Measurements from ENCODE around the gene ANAPC16. TPM values are rescaled to one million over a fixed set of nuclear protein-coding genes. Genes with fewer than 3 reads are reported as not detected.

The ANAPC16 gene
- total RNA-seq, 1 experiment from 2014 or later = 144 TPM

DNA sequence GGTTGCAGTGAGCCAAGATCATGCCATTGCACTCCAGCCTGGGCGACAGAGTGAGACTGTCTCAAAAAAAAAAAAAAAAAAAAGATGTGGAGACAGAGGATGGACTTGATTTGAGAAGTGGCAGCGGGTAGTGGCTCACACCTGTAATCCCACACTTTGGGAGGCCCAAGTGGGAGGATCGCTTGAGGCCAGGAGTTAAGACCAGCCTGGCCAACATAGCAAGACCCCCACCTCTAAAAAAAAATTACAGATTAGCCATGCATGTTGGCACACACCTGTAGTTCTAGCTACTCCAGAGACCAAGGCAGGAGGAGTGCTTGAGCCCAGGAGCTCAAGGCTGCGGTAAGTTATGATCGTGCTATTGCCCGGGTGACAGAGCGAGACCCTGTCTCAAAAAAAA is 24.6 kb downstream of the ANAPC16 start:
- Histone ChIP-seq H3K36me3 (ENCODE audit: control insufficient read depth, insufficient read depth, low read length) (no peaks in the 10 kb centered on the region), H3K27me3 (replicated peaks; ENCODE audit: control insufficient read depth, insufficient read depth, low read length) (no peaks in the 10 kb centered on the region), H3K4me3 (ENCODE audit: low read depth, low read length) (no peak overlapping the region), H3K4me1 (peaks cover 18% of the 10 kb centered on the region), H3K9me3 (no peaks in the 10 kb centered on the region)
- BruUV-seq (replicated peaks) = no TSS peak
- ChIA-PET POLR2A (no interaction called here), CTCF (interaction anchor here (0.7 kb wide), 2 partner anchors 88 to 89 kb away, joined by 4 to 5 read pairs; no protein-coding TSS in a partner anchor)
- intact Hi-C loops (cut with micrococcal nuclease; ENCODE audit: unreplicated experiment) = no loop called here
- Mint-ChIP-seq H3K36me3 (ENCODE audit: insufficient read depth, unreplicated experiment) (peaks cover 27% of the 10 kb centered on the region), H3K27me3 (ENCODE audit: insufficient read depth, unreplicated experiment) (no peaks in the 10 kb centered on the region), H3K4me1 (ENCODE audit: low read depth, unreplicated experiment) (peaks cover 23% of the 10 kb centered on the region), H3K4me3 (ENCODE audit: unreplicated experiment) (no peak overlapping the region), H3K9me3 (ENCODE audit: unreplicated experiment) (no peaks in the 10 kb centered on the region), H3K27ac (ENCODE audit: unreplicated experiment) (no peak overlapping the region)
- TF ChIP-seq, protein P1, sequence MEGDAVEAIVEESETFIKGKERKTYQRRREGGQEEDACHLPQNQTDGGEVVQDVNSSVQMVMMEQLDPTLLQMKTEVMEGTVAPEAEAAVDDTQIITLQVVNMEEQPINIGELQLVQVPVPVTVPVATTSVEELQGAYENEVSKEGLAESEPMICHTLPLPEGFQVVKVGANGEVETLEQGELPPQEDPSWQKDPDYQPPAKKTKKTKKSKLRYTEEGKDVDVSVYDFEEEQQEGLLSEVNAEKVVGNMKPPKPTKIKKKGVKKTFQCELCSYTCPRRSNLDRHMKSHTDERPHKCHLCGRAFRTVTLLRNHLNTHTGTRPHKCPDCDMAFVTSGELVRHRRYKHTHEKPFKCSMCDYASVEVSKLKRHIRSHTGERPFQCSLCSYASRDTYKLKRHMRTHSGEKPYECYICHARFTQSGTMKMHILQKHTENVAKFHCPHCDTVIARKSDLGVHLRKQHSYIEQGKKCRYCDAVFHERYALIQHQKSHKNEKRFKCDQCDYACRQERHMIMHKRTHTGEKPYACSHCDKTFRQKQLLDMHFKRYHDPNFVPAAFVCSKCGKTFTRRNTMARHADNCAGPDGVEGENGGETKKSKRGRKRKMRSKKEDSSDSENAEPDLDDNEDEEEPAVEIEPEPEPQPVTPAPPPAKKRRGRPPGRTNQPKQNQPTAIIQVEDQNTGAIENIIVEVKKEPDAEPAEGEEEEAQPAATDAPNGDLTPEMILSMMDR (IDR thresholded peaks at IDR 0.05; ENCODE audit: insufficient read depth in 1 of 2, low read depth in 1 of 2, low read length in 1 of 2, severe bottlenecking in 1 of 2, unreplicated experiment in 1 of 2) = no peak
- no peak for DNase-seq

DNA sequence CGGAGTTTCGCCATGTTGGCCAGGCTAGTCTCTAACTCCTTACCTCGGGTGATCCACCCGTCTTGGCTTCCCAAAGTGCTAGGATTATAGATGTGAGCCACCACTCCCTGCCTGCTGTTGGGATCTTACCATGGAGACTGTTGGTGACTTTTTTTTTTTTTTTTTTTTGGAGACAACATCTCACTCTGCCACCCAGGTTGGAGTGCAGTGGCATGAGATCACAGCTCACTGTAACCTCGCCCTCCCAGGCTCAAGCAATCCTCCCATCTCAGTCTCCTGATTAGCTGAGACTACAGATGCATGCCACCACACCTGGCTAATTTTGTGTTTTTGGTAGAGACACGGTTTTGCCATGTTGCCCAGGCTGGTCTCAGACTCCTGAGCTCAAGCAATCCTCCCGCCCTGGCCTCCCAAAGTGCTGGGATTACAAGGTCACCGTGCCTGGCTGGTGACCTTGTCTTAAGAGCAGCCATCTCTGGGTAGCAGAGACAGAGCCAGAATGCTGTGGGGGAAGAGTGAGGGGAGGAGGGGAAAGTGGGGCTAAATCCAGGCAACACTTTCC is 26.0 kb downstream of the ANAPC16 start:
- no TSS peak for BruUV-seq (replicated peaks)
- H3K9me3 ChIP-seq = no peaks in the 10 kb centered on the region
- intact Hi-C loops (cut with micrococcal nuclease; ENCODE audit: unreplicated experiment) = no loop called here
- TF ChIP-seq, protein P1 (IDR thresholded peaks at IDR 0.05; ENCODE audit: insufficient read depth in 1 of 2, low read depth in 1 of 2, low read length in 1 of 2, severe bottlenecking in 1 of 2, unreplicated experiment in 1 of 2) = no peak
- Mint-ChIP-seq H3K4me3 (ENCODE audit: unreplicated experiment) (no peak overlapping the region), H3K36me3 (ENCODE audit: insufficient read depth, unreplicated experiment) (peaks cover 16% of the 10 kb centered on the region), H3K27ac (ENCODE audit: unreplicated experiment) (no peak overlapping the region), H3K9me3 (ENCODE audit: unreplicated experiment) (no peaks in the 10 kb centered on the region), H3K4me1 (ENCODE audit: low read depth, unreplicated experiment) (peaks cover 23% of the 10 kb centered on the region), H3K27me3 (ENCODE audit: insufficient read depth, unreplicated experiment) (no peaks in the 10 kb centered on the region)
- ChIA-PET CTCF (interaction anchor here (0.6 kb wide), 2 partner anchors 30 to 123 kb away, joined by 5 read pairs; no protein-coding TSS in a partner anchor), POLR2A (no interaction called here)
- peaks cover 22% of the 10 kb centered on the region for H3K4me1 ChIP-seq
- no peaks in the 10 kb centered on the region for H3K27me3 ChIP-seq (replicated peaks; ENCODE audit: control insufficient read depth, insufficient read depth, low read length)
- H3K36me3 ChIP-seq (ENCODE audit: control insufficient read depth, insufficient read depth, low read length) = no peaks in the 10 kb centered on the region
- H3K4me3 ChIP-seq (ENCODE audit: low read depth, low read length) = no peak overlapping the region
- DNase-seq = no peak

DNA sequence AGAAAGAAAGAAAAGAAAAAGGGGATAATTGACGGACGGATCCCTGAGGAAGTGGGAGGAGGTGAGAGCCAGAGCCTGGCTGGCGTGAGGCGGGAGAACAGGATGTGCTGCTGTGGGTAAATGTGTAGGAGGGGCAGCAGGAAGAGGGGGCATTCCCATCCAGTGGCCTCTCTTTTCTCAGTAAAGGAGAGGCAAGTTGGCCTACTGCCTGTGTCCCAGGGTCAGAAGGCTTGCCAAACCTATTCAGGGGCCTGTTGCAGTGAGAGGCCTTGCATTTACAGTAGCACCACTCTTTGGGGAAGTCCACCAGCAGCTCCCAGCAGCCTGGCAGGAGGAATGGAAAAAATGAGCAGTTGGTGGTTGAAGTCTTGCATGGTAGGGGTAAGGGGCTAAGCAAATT is 26.9 kb downstream of the ANAPC16 start:
- no peaks in the 10 kb centered on the region for H3K9me3 ChIP-seq
- DNase-seq = no peak
- CTCF ChIA-PET = interaction anchor here (0.6 kb wide), 1 partner anchor 12 kb away, joined by 3 read pairs; no protein-coding TSS in a partner anchor
- H3K27ac Mint-ChIP-seq (ENCODE audit: unreplicated experiment) = peak overlapping the region; percentile 51
- no peaks in the 10 kb centered on the region for H3K27me3 ChIP-seq (replicated peaks; ENCODE audit: control insufficient read depth, insufficient read depth, low read length)
- H3K36me3 ChIP-seq (ENCODE audit: control insufficient read depth, insufficient read depth, low read length) = no peaks in the 10 kb centered on the region
- POLR2A ChIA-PET = no interaction called here
- no peak overlapping the region for H3K4me3 ChIP-seq (ENCODE audit: low read depth, low read length)
- peaks cover 12% of the 10 kb centered on the region for H3K36me3 Mint-ChIP-seq (ENCODE audit: insufficient read depth, unreplicated experiment)
- peaks cover 22% of the 10 kb centered on the region for H3K4me1 ChIP-seq
- TF ChIP-seq, protein P1 (IDR thresholded peaks at IDR 0.05; ENCODE audit: insufficient read depth in 1 of 2, low read depth in 1 of 2, low read length in 1 of 2, severe bottlenecking in 1 of 2, unreplicated experiment in 1 of 2) = no peak
- intact Hi-C loops (cut with micrococcal nuclease; ENCODE audit: unreplicated experiment) = no loop called here
- H3K27me3 Mint-ChIP-seq (ENCODE audit: insufficient read depth, unreplicated experiment) = no peaks in the 10 kb centered on the region
- BruUV-seq (replicated peaks) = no TSS peak
- no peak overlapping the region for H3K4me3 Mint-ChIP-seq (ENCODE audit: unreplicated experiment)
- H3K9me3 Mint-ChIP-seq (ENCODE audit: unreplicated experiment) = no peaks in the 10 kb centered on the region
- peaks cover 23% of the 10 kb centered on the region for H3K4me1 Mint-ChIP-seq (ENCODE audit: low read depth, unreplicated experiment)
